AG04450 (cell line): ENCODE measurements around the gene SDK1. TPM values are rescaled to one million over a fixed set of nuclear protein-coding genes. Genes with fewer than 3 reads are reported as not detected.

Experiments used
- CTCF ChIA-PET: fragments of 300-600, 350-600 bp; formaldehyde crosslinking; extraction: SDS; loops from one replicate; lab custom pipeline; 2022; ENCODE audit warnings: antibody characterized with exemption, inconsistent platforms; lab: Charles Lee
- POLR2A ChIA-PET: fragments of 350-600 bp; formaldehyde crosslinking; extraction: SDS; loops from one replicate; lab custom pipeline; 2021; ENCODE audit warnings: antibody characterized with exemption, inconsistent platforms; lab: Yijun Ruan, JAX
- DNase-seq: peaks from one replicate; pipeline ENCODE4 v3.0.0-alpha.2; 2011; ENCODE audit warnings: low read depth, low spot score
- H3K27ac ChIP-seq: one replicate; pipeline ENCODE4 v1.5.1; 2012; ENCODE audit warnings: low read depth, low read length, control low read depth
- H3K27me3 ChIP-seq: one replicate; pipeline ENCODE4 v1.6.0; 2012; ENCODE audit warnings: low read length; ENCODE audit not compliant: control insufficient read depth, insufficient read depth
- H3K4me3 ChIP-seq: 2 replicates; pipeline ENCODE4 v1.5.1; 2011; ENCODE audit warnings: mild to moderate bottlenecking, low read depth, low read length, control low read depth
- H3K9me3 ChIP-seq: 2 replicates; pipeline ENCODE4 v1.5.1; 2012; ENCODE audit warnings: low read length; ENCODE audit not compliant: control insufficient read depth, insufficient read depth
- polyA plus RNA-seq: library from polyadenylated mRNA; depleted of rRNA; stranded (reverse); fragments of >200 nt; gene quantifications from 2 replicates; pipeline ENCODE4 v1.2.3, GENCODE V29; 2011
- TF ChIP-seq, protein P1 (sequence below): IDR thresholded peaks from 2 replicates; pipeline ENCODE4 v1.5.1; 2011; ENCODE audit warnings: low read depth, low read length, control low read depth, inconsistent platforms

Gene SDK1
- polyA plus RNA-seq, 1 experiment = 2.2 TPM

GRCh38 chr7:4149236-4149635, 848.2 kb downstream of the SDK1 start:
- H3K9me3 ChIP-seq = peaks cover 75% of the 10 kb centered on the region
- no peak overlapping the region for H3K27ac ChIP-seq
- no peak overlapping the region for H3K4me3 ChIP-seq
- POLR2A ChIA-PET = no interaction called here
- no peak for DNase-seq
- CTCF ChIA-PET = no interaction called here
- TF ChIP-seq, protein P1, sequence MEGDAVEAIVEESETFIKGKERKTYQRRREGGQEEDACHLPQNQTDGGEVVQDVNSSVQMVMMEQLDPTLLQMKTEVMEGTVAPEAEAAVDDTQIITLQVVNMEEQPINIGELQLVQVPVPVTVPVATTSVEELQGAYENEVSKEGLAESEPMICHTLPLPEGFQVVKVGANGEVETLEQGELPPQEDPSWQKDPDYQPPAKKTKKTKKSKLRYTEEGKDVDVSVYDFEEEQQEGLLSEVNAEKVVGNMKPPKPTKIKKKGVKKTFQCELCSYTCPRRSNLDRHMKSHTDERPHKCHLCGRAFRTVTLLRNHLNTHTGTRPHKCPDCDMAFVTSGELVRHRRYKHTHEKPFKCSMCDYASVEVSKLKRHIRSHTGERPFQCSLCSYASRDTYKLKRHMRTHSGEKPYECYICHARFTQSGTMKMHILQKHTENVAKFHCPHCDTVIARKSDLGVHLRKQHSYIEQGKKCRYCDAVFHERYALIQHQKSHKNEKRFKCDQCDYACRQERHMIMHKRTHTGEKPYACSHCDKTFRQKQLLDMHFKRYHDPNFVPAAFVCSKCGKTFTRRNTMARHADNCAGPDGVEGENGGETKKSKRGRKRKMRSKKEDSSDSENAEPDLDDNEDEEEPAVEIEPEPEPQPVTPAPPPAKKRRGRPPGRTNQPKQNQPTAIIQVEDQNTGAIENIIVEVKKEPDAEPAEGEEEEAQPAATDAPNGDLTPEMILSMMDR = no peak
- no peaks in the 10 kb centered on the region for H3K27me3 ChIP-seq

DNA sequence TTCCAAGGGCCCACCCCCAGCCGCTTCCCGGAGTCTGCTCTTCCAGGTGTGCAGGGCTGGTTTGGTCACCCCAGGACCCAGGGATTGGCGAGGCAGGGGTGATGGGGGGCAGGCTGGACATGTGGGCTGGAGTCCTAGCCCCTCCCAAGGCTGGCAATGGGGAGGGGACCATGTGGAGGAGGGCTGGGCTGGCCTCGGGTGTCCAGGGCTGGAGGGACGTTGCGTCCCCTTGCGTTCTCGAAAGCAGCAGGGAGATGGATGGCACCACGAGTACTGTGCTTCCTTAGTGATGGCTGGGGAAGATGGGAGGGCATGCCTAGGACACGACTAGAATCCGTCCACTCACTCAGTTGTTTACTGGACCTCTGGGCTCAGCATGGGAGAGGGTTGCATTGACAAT, 848.6 kb downstream of the SDK1 start:
- Histone ChIP-seq H3K4me3 (no peak overlapping the region), H3K27me3 (no peaks in the 10 kb centered on the region), H3K9me3 (peaks cover 75% of the 10 kb centered on the region), H3K27ac (no peak overlapping the region)
- DNase-seq = no peak
- POLR2A ChIA-PET = no interaction called here
- CTCF ChIA-PET = no interaction called here
- TF ChIP-seq, protein P1 = no peak

GRCh38 chr7:4150731-4151130, 849.7 kb downstream of the SDK1 start:
- ChIA-PET CTCF (no interaction called here), POLR2A (no interaction called here)
- H3K4me3 ChIP-seq = no peak overlapping the region
- DNase-seq = no peak
- H3K9me3 ChIP-seq = peaks cover 73% of the 10 kb centered on the region
- no peaks in the 10 kb centered on the region for H3K27me3 ChIP-seq
- TF ChIP-seq, protein P1 = no peak
- no peak overlapping the region for H3K27ac ChIP-seq

GRCh38 chr7:4151524-4151923, 850.5 kb downstream of the SDK1 start:
- TF ChIP-seq, protein P1 = no peak
- peaks cover 77% of the 10 kb centered on the region for H3K9me3 ChIP-seq
- H3K27me3 ChIP-seq = no peaks in the 10 kb centered on the region
- no peak overlapping the region for H3K4me3 ChIP-seq
- DNase-seq = no peak
- no peak overlapping the region for H3K27ac ChIP-seq
- ChIA-PET POLR2A (no interaction called here), CTCF (no interaction called here)

GRCh38 chr7:4151926-4152549, 851.0 kb downstream of the SDK1 start:
- POLR2A ChIA-PET = no interaction called here
- Histone ChIP-seq H3K4me3 (no peak overlapping the region), H3K27ac (no peak overlapping the region), H3K9me3 (peaks cover 77% of the 10 kb centered on the region), H3K27me3 (no peaks in the 10 kb centered on the region)
- TF ChIP-seq, protein P1 = no peak
- DNase-seq = no peak
- CTCF ChIA-PET = no interaction called here
